AG04450 (cell line): Measurements from ENCODE around the gene SAA4. TPM values are rescaled to one million over a fixed set of nuclear protein-coding genes. Genes with fewer than 3 reads are reported as not detected.

Experiments used
- CTCF ChIA-PET: fragments of 300-600, 350-600 bp; formaldehyde crosslinking; extraction: SDS; loops from one replicate; lab custom pipeline; 2022; ENCODE audit warnings: antibody characterized with exemption, inconsistent platforms; lab: Charles Lee
- POLR2A ChIA-PET: fragments of 350-600 bp; formaldehyde crosslinking; extraction: SDS; loops from one replicate; lab custom pipeline; 2021; ENCODE audit warnings: antibody characterized with exemption, inconsistent platforms; lab: Yijun Ruan, JAX
- DNase-seq: peaks from one replicate; pipeline ENCODE4 v3.0.0-alpha.2; 2011; ENCODE audit warnings: low read depth, low spot score
- H3K27ac ChIP-seq: one replicate; pipeline ENCODE4 v1.5.1; 2012; ENCODE audit warnings: low read depth, low read length, control low read depth
- H3K27me3 ChIP-seq: one replicate; pipeline ENCODE4 v1.6.0; 2012; ENCODE audit warnings: low read length; ENCODE audit not compliant: control insufficient read depth, insufficient read depth
- H3K4me3 ChIP-seq: 2 replicates; pipeline ENCODE4 v1.5.1; 2011; ENCODE audit warnings: mild to moderate bottlenecking, low read depth, low read length, control low read depth
- H3K9me3 ChIP-seq: 2 replicates; pipeline ENCODE4 v1.5.1; 2012; ENCODE audit warnings: low read length; ENCODE audit not compliant: control insufficient read depth, insufficient read depth
- polyA plus RNA-seq: library from polyadenylated mRNA; depleted of rRNA; stranded (reverse); fragments of >200 nt; gene quantifications from 2 replicates; pipeline ENCODE4 v1.2.3, GENCODE V29; 2011
- TF ChIP-seq, protein P1 (sequence below): IDR thresholded peaks from 2 replicates; pipeline ENCODE4 v1.5.1; 2011; ENCODE audit warnings: low read depth, low read length, control low read depth, inconsistent platforms

The SAA4 gene
- polyA plus RNA-seq, 1 experiment, result not detected

DNA sequence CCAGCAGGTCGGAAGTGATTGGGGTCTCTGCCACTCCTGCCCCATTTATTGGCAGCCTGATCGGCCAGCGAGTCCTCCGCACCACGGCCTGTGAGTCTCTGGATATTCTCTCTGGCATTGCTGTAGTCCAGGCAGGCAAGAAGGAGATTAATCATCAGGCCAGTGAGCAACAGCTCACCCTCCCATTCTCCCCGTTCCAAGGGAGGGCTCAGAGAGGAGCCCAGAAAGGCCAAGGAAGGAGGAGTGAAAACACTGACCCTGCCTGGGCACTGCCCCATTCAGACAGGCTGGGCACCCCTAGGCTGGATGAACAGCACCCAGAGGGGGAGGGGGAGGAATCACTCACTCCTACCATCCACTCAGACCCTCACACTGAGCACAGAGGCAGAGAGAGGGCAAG is 8.8 kb upstream of the SAA4 start:
- ChIA-PET POLR2A (no interaction called here), CTCF (interaction anchor here (0.6 to 0.9 kb wide), 2 partner anchors 201 to 406 kb away, joined by 3 read pairs; no protein-coding TSS in a partner anchor)
- no peak overlapping the region for H3K4me3 ChIP-seq
- H3K27ac ChIP-seq, result no peak overlapping the region
- H3K9me3 ChIP-seq, result no peaks in the 10 kb centered on the region
- peaks cover 7% of the 10 kb centered on the region for H3K27me3 ChIP-seq
- no peak for DNase-seq
- TF ChIP-seq, protein P1, sequence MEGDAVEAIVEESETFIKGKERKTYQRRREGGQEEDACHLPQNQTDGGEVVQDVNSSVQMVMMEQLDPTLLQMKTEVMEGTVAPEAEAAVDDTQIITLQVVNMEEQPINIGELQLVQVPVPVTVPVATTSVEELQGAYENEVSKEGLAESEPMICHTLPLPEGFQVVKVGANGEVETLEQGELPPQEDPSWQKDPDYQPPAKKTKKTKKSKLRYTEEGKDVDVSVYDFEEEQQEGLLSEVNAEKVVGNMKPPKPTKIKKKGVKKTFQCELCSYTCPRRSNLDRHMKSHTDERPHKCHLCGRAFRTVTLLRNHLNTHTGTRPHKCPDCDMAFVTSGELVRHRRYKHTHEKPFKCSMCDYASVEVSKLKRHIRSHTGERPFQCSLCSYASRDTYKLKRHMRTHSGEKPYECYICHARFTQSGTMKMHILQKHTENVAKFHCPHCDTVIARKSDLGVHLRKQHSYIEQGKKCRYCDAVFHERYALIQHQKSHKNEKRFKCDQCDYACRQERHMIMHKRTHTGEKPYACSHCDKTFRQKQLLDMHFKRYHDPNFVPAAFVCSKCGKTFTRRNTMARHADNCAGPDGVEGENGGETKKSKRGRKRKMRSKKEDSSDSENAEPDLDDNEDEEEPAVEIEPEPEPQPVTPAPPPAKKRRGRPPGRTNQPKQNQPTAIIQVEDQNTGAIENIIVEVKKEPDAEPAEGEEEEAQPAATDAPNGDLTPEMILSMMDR, result no peak

GRCh38 chr11:18243783-18244362 is 7.3 kb upstream of the SAA4 start:
- POLR2A ChIA-PET, result interaction anchor here (0.8 kb wide), 1 partner anchor 150 kb away, joined by 3 read pairs; the partner anchor contains the start of gene LDHA
- peaks cover 8% of the 10 kb centered on the region for H3K27me3 ChIP-seq
- TF ChIP-seq, protein P1, result peak; percentile 92
- peak; percentile 45 for DNase-seq
- CTCF ChIA-PET, result interaction anchor here (0.5 to 2.1 kb wide), 43 partner anchors 9 to 997 kb away, joined by 3 to 11 read pairs (median 4); partner anchors contain the start of genes MRGPRX4 and TSG101
- H3K9me3 ChIP-seq, result no peaks in the 10 kb centered on the region
- H3K4me3 ChIP-seq, result no peak overlapping the region
- H3K27ac ChIP-seq, result no peak overlapping the region

DNA sequence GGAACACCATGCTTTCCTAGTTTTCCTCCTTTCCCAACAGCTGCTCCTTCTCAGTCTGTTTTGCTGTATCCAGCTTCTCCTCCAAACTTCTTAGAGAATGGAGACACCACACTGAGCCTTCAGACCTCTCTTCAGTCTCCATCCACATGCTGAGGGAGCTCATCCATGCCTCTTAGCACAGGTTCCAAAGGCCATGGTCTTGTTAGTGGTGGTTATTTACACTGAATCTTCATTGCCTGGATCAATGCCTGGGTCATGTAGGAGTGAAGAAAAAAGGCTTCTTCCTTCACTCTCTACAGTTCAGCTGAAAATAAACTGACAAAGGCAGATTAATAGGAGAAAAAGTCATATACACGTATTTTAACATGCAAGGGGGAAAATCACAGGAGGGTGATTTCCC is 3.1 kb upstream of the SAA4 start:
- Histone ChIP-seq H3K27ac (no peak overlapping the region), H3K9me3 (no peaks in the 10 kb centered on the region), H3K27me3 (peaks cover 4% of the 10 kb centered on the region), H3K4me3 (no peak overlapping the region)
- TF ChIP-seq, protein P1, result no peak
- ChIA-PET POLR2A (no interaction called here), CTCF (no interaction called here)
- DNase-seq, result no peak

DNA sequence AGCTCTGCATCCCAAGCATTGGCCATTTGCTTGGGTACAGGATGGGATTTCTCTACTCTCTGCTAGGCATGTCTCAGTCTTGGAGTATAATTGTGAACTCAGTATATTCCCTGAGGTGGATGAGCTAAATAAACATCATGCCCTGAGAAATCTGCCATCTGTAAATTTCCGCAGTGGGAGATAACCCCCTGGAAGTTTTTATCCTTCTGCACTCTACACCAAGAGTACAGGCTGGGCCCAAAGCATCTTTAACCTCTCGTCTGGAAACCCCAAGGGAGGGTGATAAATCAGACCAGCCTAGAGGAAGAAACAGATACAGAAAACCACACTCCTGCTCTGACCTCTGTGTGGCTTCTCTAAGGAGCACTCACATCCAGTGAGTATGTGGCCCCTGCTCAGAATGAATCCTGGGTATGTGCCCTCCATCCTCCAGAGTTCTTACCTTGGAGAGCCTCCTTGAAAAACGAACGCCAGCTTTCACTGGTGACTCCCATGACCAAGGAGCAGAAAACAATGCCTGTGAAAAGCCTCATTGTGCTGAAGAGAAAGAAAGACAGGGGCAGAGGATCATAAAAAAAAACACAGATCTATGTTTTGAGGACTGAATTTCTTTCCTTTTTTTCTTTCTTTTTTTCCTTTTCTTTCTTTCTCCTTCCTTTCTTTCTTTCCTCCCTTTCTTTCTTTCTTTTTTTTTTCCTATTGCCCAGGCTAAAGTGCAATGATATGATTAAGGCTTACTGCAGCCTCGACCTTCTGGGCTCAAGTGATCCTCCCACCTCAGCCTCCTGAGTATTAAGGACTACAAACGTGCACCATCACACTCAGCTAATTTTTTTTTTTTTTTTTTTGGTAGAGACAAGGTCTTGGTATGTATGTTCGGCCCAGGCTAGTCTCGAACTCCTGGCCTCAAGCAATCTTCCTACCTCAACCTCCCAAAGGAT is 938 bp downstream of the SAA4 start:
- H3K9me3 ChIP-seq, result no peaks in the 10 kb centered on the region
- no peak overlapping the region for H3K27ac ChIP-seq
- DNase-seq, result no peak
- no peak overlapping the region for H3K4me3 ChIP-seq
- peaks cover 4% of the 10 kb centered on the region for H3K27me3 ChIP-seq
- ChIA-PET POLR2A (interaction anchor here (0.6 kb wide), 1 partner anchor 168 kb away, joined by 3 read pairs; no protein-coding TSS in a partner anchor), CTCF (interaction anchor here (0.6 to 3.0 kb wide), 3 partner anchors 8 to 121 kb away, joined by 3 to 11 read pairs (median 3); no protein-coding TSS in a partner anchor)
- TF ChIP-seq, protein P1, result no peak

DNA sequence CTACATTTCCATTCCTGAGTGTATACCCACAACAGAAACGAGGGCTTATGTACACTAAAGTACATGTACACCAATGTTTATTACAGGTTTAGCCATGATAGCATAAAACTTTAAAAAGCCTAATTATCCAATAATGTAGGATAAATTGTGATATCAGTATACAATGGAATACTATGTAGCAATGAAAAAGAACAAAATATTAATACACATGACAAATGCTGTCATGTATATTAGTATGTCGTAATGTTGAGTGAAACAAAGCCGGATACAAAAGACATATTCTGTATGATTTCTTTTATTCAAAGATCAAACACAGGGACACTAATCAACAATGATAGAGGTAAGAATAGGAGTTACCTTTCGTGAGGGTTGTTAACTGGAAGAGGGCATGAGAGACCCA is 2.7 kb downstream of the SAA4 start:
- POLR2A ChIA-PET, result no interaction called here
- H3K9me3 ChIP-seq, result no peaks in the 10 kb centered on the region
- H3K27ac ChIP-seq, result no peak overlapping the region
- TF ChIP-seq, protein P1, result no peak
- CTCF ChIA-PET, result interaction anchor here (3.0 kb wide), 1 partner anchor 10 kb away, joined by 11 read pairs; no protein-coding TSS in a partner anchor
- DNase-seq, result no peak
- H3K27me3 ChIP-seq, result no peaks in the 10 kb centered on the region
- H3K4me3 ChIP-seq, result no peak overlapping the region
